IMR-90 (cell line): ENCODE measurements around the gene SERPINB5.

Experiments used
- BHLHE40 ChIP-seq: fragments of 150-350 bp; IDR thresholded peaks from 2 replicates; pipeline ENCODE4 v1.6.1; 2016; ENCODE audit warnings: mild to moderate bottlenecking, low read depth, low read length
- CEBPB ChIP-seq: IDR thresholded peaks from 2 replicates; pipeline ENCODE4 v1.6.1; 2012; ENCODE audit warnings: low read depth, low read length, improper control_type of control experiment
- CHD1 ChIP-seq: IDR thresholded peaks from 2 replicates; pipeline ENCODE4 v1.6.1; 2012; ENCODE audit warnings: low read depth, low read length, improper control_type of control experiment
- CTCF ChIP-seq: conservative IDR thresholded peaks from 2 replicates; pipeline ENCODE4 v1.5.1; 2012; ENCODE audit warnings: mild to moderate bottlenecking, low read depth, low read length, improper control_type of control experiment
- MAZ ChIP-seq: IDR thresholded peaks from 2 replicates; pipeline ENCODE4 v1.6.1; 2012; ENCODE audit warnings: low read depth, mild to moderate bottlenecking, low read length, improper control_type of control experiment, moderate library complexity, borderline replicate concordance
- MXI1 ChIP-seq: IDR thresholded peaks from 2 replicates; pipeline ENCODE4 v1.6.1; 2012; ENCODE audit warnings: low read depth, mild to moderate bottlenecking, low read length, moderate library complexity, borderline replicate concordance
- POLR2A ChIP-seq: IDR thresholded peaks from 2 replicates; pipeline ENCODE4 v1.6.1; 2012; ENCODE audit warnings: mild to moderate bottlenecking, low read depth, low read length
- RAD21 ChIP-seq: IDR thresholded peaks from 2 replicates; pipeline ENCODE4 v1.6.1; 2012; ENCODE audit warnings: low read length, improper control_type of control experiment
- RCOR1 ChIP-seq: IDR thresholded peaks from 2 replicates; pipeline ENCODE4 v1.6.1; 2012; ENCODE audit warnings: mild to moderate bottlenecking, low read length, improper control_type of control experiment; ENCODE audit not compliant: insufficient replicate concordance
- RFX5 ChIP-seq: IDR thresholded peaks from 2 replicates; pipeline ENCODE4 v1.8.0; 2012; ENCODE audit warnings: low read depth, mild to moderate bottlenecking, low read length, moderate library complexity
- SMC3 ChIP-seq: fragments of 150-350 bp; IDR thresholded peaks from 2 replicates; pipeline ENCODE4 v1.6.1; 2016; ENCODE audit warnings: low read depth, mild to moderate bottlenecking, antibody characterized with exemption, low read length, moderate library complexity
- USF2 ChIP-seq: fragments of 150-350 bp; IDR thresholded peaks from 2 replicates; pipeline ENCODE4 v1.6.1; 2017; ENCODE audit warnings: mild to moderate bottlenecking, antibody characterized with exemption, low read length, low read depth

GRCh38 chr18:63505566-63506335, 29.0 kb downstream of the SERPINB5 start:
- TF ChIP-seq MXI1 = no peak
- peak; percentile 47 for TF ChIP-seq CTCF
- no peak for TF ChIP-seq POLR2A
- TF ChIP-seq RFX5 = no peak
- no peak for TF ChIP-seq CHD1
- TF ChIP-seq RAD21 = no peak
- no peak for TF ChIP-seq USF2
- TF ChIP-seq MAZ = no peak
- no peak for TF ChIP-seq BHLHE40
- TF ChIP-seq SMC3 = 0 out of 2 replicates have a peak, but pooled peaks have one; percentile 6
- TF ChIP-seq CEBPB = no peak
- TF ChIP-seq RCOR1 = no peak
